ENCODE data around the gene ID4. TPM values are rescaled to one million over a fixed set of nuclear protein-coding genes. Genes with fewer than 3 reads are reported as not detected.

Gene ID4
- total RNA-seq, 2 experiments from 2014 or later = 1.6 to 2.1 TPM

GRCh38 chr6:19830171-19830570, 7.0 kb upstream of the ID4 start:
- H3K27ac ChIP-seq (ENCODE audit: low read depth, low read length, poor library complexity, severe bottlenecking) = no peak overlapping the region
- intact Hi-C loops (cut with micrococcal nuclease; ENCODE audit: unreplicated experiment) = loop anchor here (10.0 kb wide), 1 partner anchor 1465 kb away; no protein-coding TSS in a partner anchor
- H3K4me3 ChIP-seq (ENCODE audit: low read depth, low read length, poor library complexity, severe bottlenecking) = no peak overlapping the region
- ChIA-PET POLR2A (no interaction called here), CTCF (ENCODE audit: unreplicated experiment) (no interaction called here)
- H3K36me3 ChIP-seq (ENCODE audit: insufficient read depth, low read length) = peaks cover 3% of the 10 kb centered on the region; the same call in 1 of the 2 replicates
- H3K9me3 ChIP-seq (ENCODE audit: low read length) = no peaks in the 10 kb centered on the region
- no TSS peak for BruUV-seq (replicated peaks)
- no peak overlapping the region for H2AFZ ChIP-seq (ENCODE audit: low read length)
- TF ChIP-seq, protein P1, sequence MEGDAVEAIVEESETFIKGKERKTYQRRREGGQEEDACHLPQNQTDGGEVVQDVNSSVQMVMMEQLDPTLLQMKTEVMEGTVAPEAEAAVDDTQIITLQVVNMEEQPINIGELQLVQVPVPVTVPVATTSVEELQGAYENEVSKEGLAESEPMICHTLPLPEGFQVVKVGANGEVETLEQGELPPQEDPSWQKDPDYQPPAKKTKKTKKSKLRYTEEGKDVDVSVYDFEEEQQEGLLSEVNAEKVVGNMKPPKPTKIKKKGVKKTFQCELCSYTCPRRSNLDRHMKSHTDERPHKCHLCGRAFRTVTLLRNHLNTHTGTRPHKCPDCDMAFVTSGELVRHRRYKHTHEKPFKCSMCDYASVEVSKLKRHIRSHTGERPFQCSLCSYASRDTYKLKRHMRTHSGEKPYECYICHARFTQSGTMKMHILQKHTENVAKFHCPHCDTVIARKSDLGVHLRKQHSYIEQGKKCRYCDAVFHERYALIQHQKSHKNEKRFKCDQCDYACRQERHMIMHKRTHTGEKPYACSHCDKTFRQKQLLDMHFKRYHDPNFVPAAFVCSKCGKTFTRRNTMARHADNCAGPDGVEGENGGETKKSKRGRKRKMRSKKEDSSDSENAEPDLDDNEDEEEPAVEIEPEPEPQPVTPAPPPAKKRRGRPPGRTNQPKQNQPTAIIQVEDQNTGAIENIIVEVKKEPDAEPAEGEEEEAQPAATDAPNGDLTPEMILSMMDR (conservative IDR thresholded peaks at IDR 0.05; ENCODE audit: low read length) = no peak
- no peak for TF ChIP-seq EZH2phosphoT487 (IDR thresholded peaks at IDR 0.05; ENCODE audit: borderline replicate concordance, low read depth, low read length)
- no peaks in the 10 kb centered on the region for H3K9me2 ChIP-seq (ENCODE audit: insufficient read depth, low read length)
- H3K4me2 ChIP-seq (ENCODE audit: low read length) = no peak overlapping the region
- no peak for DNase-seq (ENCODE audit: low spot score)
- H4K20me1 ChIP-seq (ENCODE audit: insufficient read depth, low read length) = no peaks in the 10 kb centered on the region
- no peaks in the 10 kb centered on the region for H3K4me1 ChIP-seq (ENCODE audit: insufficient read depth, low read length, poor library complexity, severe bottlenecking)
- H3K79me2 ChIP-seq (ENCODE audit: insufficient read depth, low read depth, low read length) = peaks cover 7% of the 10 kb centered on the region; the same call in 1 of the 2 replicates

DNA sequence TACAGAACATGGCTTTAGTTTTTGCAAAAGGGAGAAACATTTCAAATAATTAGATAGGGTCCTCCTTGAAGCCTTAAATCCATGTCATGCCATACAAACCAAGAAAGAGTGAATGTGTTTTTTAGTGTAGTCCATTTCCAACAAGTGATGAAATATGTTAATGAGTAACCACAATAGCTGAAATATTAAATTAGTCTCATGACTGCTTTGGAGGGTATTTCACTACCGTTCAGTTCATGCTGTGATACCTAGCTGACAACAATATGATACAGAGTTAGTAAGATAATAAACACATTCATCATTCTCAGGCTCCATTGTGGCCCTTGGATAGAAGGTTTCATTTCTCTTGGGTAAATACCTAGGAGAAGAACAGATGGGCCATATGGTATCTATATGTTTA, 5.8 kb upstream of the ID4 start:
- Histone ChIP-seq H3K79me2 (ENCODE audit: insufficient read depth, low read depth, low read length) (peaks cover 19% of the 10 kb centered on the region; the same call in 1 of the 2 replicates), H3K4me2 (ENCODE audit: low read length) (no peak overlapping the region), H3K27ac (ENCODE audit: low read depth, low read length, poor library complexity, severe bottlenecking) (no peak overlapping the region), H4K20me1 (ENCODE audit: insufficient read depth, low read length) (no peaks in the 10 kb centered on the region), H3K4me1 (ENCODE audit: insufficient read depth, low read length, poor library complexity, severe bottlenecking) (peaks cover 5% of the 10 kb centered on the region), H3K4me3 (ENCODE audit: low read depth, low read length, poor library complexity, severe bottlenecking) (no peak overlapping the region), H3K9me3 (ENCODE audit: low read length) (no peaks in the 10 kb centered on the region), H3K36me3 (ENCODE audit: insufficient read depth, low read length) (peaks cover 3% of the 10 kb centered on the region; the same call in 1 of the 2 replicates), H3K9me2 (ENCODE audit: insufficient read depth, low read length) (no peaks in the 10 kb centered on the region), H2AFZ (ENCODE audit: low read length) (no peak overlapping the region)
- POLR2A ChIA-PET = interaction anchor here (1.0 kb wide), 1 partner anchor 16 kb away, joined by 3 read pairs; no protein-coding TSS in a partner anchor
- DNase-seq (ENCODE audit: low spot score) = no peak
- BruUV-seq (replicated peaks) = no TSS peak
- TF ChIP-seq, protein P1 (conservative IDR thresholded peaks at IDR 0.05; ENCODE audit: low read length) = no peak
- TF ChIP-seq EZH2phosphoT487 (IDR thresholded peaks at IDR 0.05; ENCODE audit: borderline replicate concordance, low read depth, low read length) = no peak
- intact Hi-C loops (cut with micrococcal nuclease; ENCODE audit: unreplicated experiment) = loop anchor here (10.0 kb wide), 1 partner anchor 1467 kb away; no protein-coding TSS in a partner anchor
- CTCF ChIA-PET (ENCODE audit: unreplicated experiment) = no interaction called here

GRCh38 chr6:19833947-19834346, 3.2 kb upstream of the ID4 start:
- H3K79me2 ChIP-seq (ENCODE audit: insufficient read depth, low read depth, low read length) = peaks cover 20% of the 10 kb centered on the region; the same call in 1 of the 2 replicates
- CTCF ChIA-PET (ENCODE audit: unreplicated experiment) = no interaction called here
- peaks cover 3% of the 10 kb centered on the region; the same call in 1 of the 2 replicates for H3K36me3 ChIP-seq (ENCODE audit: insufficient read depth, low read length)
- H3K4me1 ChIP-seq (ENCODE audit: insufficient read depth, low read length, poor library complexity, severe bottlenecking) = peaks cover 14% of the 10 kb centered on the region
- no TSS peak for BruUV-seq (replicated peaks)
- DNase-seq (ENCODE audit: low spot score) = no peak
- intact Hi-C loops (cut with micrococcal nuclease; ENCODE audit: unreplicated experiment) = loop anchor here (10.0 kb wide), 1 partner anchor 1469 kb away; no protein-coding TSS in a partner anchor
- H4K20me1 ChIP-seq (ENCODE audit: insufficient read depth, low read length) = no peaks in the 10 kb centered on the region
- no peak overlapping the region for H3K27ac ChIP-seq (ENCODE audit: low read depth, low read length, poor library complexity, severe bottlenecking)
- no peaks in the 10 kb centered on the region for H3K9me3 ChIP-seq (ENCODE audit: low read length)
- no peaks in the 10 kb centered on the region for H3K9me2 ChIP-seq (ENCODE audit: insufficient read depth, low read length)
- no peak for TF ChIP-seq EZH2phosphoT487 (IDR thresholded peaks at IDR 0.05; ENCODE audit: borderline replicate concordance, low read depth, low read length)
- TF ChIP-seq, protein P1 (conservative IDR thresholded peaks at IDR 0.05; ENCODE audit: low read length) = no peak
- H2AFZ ChIP-seq (ENCODE audit: low read length) = no peak overlapping the region
- POLR2A ChIA-PET = interaction anchor here (1.3 kb wide), 1 partner anchor 13 kb away, joined by 3 read pairs; no protein-coding TSS in a partner anchor
- H3K4me2 ChIP-seq (ENCODE audit: low read length) = no peak overlapping the region
- H3K4me3 ChIP-seq (ENCODE audit: low read depth, low read length, poor library complexity, severe bottlenecking) = no peak overlapping the region
